T-helper 1 cell (primary cell): ENCODE measurements around the gene CHAD.
"Not testable (repeated sequence)": the region's sequence is repeated elsewhere in the genome, so short reads cannot be mapped to it uniquely, and the experiment has no call there.

Experiments used
- DNase-seq, 5 donors: peaks; one replicate each; pipeline ENCODE4 v3.0.0-alpha.2; 2012 to 2020

CHAD gene

GRCh38 chr17:50472761-50473161 lies 4.1 kb upstream of the CHAD start:
- DNase-seq, result not testable (repeated sequence)

- DNase-seq, result no peak
Measured at GRCh38 chr17:50472286-50472685, 3.6 kb upstream of the CHAD start.

- no peak for DNase-seq
Measured at GRCh38 chr17:50471009-50471905, 2.6 kb upstream of the CHAD start.

GRCh38 chr17:50470426-50470825 lies 1.7 kb upstream of the CHAD start:
- DNase-seq, result no peak

- DNase-seq, result no peak
Measured at GRCh38 chr17:50469671-50470305, 1.1 kb upstream of the CHAD start.

- no peak for DNase-seq
Measured at GRCh38 chr17:50469208-50469605, 527 bp upstream of the CHAD start.

- DNase-seq, result no peak
Measured at GRCh38 chr17:50467855-50468303, 801 bp downstream of the CHAD start.

GRCh38 chr17:50467114-50467854 lies 1.4 kb downstream of the CHAD start:
- no peak for DNase-seq

GRCh38 chr17:50466371-50467113 lies 2.1 kb downstream of the CHAD start:
- DNase-seq, result no peak

- DNase-seq, result no peak
Measured at GRCh38 chr17:50465635-50466034, 3.0 kb downstream of the CHAD start.

GRCh38 chr17:50465171-50465570 lies 3.5 kb downstream of the CHAD start:
- no peak for DNase-seq

- DNase-seq, result no peak
Measured at GRCh38 chr17:50464736-50465135, 3.9 kb downstream of the CHAD start.

GRCh38 chr17:50464121-50464520 lies 4.6 kb downstream of the CHAD start:
- no peak for DNase-seq

GRCh38 chr17:50462446-50462845 lies 6.2 kb downstream of the CHAD start:
- no peak for DNase-seq

GRCh38 chr17:50461550-50462132 lies 7.0 kb downstream of the CHAD start:
- DNase-seq, result no peak

- no peak for DNase-seq
Measured at GRCh38 chr17:50460831-50461526, 7.7 kb downstream of the CHAD start.

GRCh38 chr17:50459756-50460155 lies 8.9 kb downstream of the CHAD start:
- DNase-seq, result no peak

GRCh38 chr17:50458701-50459676 lies 9.7 kb downstream of the CHAD start:
- no peak for DNase-seq

GRCh38 chr17:50458270-50458669 lies 10.4 kb downstream of the CHAD start:
- DNase-seq, result no peak

- DNase-seq, result no peak
Measured at GRCh38 chr17:50457621-50458020, 11.1 kb downstream of the CHAD start.
